Fibroblast of skin of right biceps (primary cell): ENCODE results near the gene TMEM190.

Experiments used
- DNase-seq: peaks from one replicate; pipeline ENCODE4 v3.0.0-alpha.2; 2013

TMEM190 gene

DNA sequence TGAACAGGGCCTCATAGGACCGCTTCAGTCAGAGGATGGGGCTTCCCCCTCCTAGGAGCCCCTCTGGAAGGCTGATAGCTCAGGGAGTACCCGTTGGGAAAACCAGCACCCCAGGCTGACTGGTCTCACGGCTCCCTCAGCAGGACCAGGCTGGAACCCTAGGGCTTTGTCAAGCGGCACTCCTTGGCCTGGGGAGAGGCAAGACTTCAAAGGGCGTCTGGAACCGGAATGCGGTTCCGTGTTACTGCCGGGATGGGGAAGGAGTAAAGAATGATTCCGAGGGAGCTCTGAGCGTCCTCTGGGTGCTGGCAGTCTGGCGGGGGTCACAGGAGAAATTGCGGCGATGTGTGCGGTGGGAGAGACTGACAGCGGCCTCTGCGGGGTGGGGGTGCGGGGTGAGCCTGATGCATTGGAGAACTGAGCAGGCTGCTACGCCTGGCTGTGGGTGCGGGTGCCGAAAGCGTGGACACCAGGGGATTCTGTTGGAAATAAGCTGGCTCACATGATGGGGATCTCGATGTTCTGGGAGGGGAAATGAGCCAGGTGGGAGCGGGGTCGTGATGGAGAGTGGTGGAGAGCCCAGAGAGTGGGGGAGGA lies 24.0 kb upstream of the TMEM190 start:
- no peak for DNase-seq

DNA sequence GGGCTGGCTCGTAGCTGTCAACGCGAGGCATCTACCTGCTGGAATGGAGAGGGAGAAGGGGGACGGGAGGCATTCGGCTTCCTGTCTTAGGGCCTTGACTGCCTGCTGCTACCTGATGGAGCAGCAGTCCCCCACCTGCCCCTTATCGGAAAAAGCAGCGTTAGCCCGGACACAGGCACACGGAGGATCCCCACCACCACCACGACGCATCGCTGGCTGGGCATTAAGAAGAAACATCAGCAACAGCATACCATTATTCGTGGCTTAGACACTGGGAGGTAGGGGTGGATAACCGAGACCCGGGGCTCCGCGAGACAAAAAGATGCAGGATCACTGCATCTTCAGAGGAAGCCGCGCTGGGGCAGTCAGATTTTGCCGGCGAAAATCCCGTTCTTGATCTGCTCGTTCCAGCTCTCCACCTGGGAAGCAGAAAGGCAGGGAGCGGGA lies 23.2 kb upstream of the TMEM190 start:
- no peak for DNase-seq

DNA sequence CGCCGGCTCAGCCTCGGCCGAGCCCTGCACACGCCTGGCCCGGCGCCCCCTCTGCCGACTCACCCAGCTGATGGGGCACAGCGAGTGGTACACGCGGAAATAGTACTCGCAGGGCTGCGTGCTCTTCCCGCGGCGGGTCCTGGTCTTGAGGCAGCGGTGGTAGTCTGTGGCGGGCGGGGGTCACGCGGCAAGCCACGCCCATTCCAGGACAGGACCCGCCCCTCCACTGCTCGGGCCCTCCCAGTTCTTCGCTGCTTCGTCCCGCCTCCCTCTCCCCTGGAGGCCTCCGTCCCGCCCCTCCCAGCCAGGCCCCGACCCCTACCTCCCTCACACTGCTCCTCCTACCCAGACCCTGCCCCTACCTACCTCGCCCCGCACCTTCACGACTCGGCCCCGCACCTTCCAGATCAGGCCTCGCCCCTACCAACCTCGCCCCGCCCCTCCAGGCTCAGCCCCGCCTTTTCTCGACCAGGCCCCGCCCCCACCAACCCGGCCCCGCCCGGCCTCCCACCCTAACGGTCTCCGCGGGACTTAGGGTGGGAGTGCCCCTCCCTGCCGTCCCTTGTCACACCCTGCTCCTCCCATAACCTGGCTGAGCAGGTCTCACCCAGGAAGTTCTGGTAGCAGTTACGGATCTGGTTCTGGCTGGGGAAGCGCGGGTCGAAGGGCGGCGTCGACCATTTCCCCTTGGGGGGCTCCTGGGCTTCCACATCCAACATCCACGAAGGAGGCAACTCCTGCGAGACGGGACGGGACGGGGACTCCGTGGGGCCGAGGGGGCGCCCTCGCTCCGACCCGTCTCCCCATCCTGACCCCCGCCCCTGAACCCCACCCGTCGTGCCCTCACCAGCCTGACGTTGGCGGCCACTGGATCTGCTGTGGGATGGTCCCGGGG lies 22.6 kb upstream of the TMEM190 start:
- peak; percentile 58 for DNase-seq

DNA sequence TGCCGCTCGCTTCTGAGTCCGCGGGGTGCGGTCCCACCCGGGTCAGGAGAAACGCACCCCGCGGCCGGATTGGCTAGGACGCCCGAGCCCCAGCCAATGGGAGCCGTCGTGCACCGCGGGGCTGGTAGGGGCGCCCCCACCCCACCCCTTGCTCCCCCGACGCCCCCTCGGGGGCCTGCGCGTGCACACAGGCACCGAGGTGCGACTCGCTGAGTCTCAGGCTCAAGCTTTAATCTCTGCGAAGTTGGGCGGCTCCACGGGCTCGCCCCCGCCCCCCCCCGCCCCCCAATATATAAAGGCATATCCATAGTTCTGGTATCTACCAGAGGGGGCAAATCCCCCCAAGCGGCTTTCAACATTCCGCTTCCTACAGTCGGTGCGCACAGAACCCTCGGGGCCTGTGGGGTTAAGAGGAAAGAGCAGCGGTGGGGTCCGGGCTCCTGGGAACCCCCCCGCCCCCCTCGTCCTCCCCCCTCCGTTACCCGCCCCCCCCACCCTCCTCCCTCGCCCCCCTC lies 21.9 kb upstream of the TMEM190 start, which contains the start of gene COX6B2:
COX6B2 (minus strand) TSS at position 22 of the 515 bp plus-strand sequence. CDS start 198 bp downstream, outside the sequence.
- no peak for DNase-seq

DNA sequence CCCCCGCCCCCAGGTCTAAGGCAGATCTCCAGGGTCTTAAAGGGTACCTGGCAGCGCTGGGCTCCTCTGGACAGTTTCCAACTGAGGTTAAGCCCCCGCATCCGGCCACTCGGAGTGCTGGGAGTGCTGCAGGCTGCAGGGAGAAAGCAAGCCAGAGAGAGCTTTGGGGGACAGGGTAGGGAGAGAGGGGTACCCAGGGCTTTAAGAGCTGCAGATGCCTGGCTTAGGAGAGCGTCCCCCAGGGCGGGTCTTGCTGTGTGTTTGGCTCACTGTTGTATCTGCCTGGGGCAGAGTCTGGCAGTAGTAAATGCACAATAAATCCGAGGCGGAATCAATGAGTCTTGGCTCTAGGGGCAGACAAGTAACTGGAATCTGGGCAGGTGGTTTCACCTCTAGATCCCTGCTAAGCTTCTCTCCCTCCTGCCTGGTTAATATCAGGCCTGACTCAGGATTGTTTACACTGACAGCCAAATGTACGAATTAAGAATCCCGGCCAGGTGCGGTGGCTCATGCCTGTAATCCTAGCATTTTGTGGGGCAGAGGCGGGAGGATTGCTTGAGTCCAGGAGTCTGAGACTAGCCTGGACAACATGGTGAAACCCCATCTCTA lies 21.3 kb upstream of the TMEM190 start:
- DNase-seq, result no peak

- no peak for DNase-seq
Measured at GRCh38 chr19:55358493-55358892, 18.1 kb upstream of the TMEM190 start.

GRCh38 chr19:55358943-55359908 lies 17.4 kb upstream of the TMEM190 start:
- no peak for DNase-seq

GRCh38 chr19:55360902-55361301 lies 15.7 kb upstream of the TMEM190 start:
- DNase-seq, result no peak

- DNase-seq, result no peak
Measured at GRCh38 chr19:55362174-55362989, 14.2 kb upstream of the TMEM190 start.

GRCh38 chr19:55362990-55363716 lies 13.5 kb upstream of the TMEM190 start, which contains the start of gene GARIN5B:
GARIN5B (minus strand) TSS chr19:55363260; CDS start chr19:55363066, 194 bp downstream.
- no peak for DNase-seq

GRCh38 chr19:55365245-55365644 lies 11.4 kb upstream of the TMEM190 start:
- no peak for DNase-seq

DNA sequence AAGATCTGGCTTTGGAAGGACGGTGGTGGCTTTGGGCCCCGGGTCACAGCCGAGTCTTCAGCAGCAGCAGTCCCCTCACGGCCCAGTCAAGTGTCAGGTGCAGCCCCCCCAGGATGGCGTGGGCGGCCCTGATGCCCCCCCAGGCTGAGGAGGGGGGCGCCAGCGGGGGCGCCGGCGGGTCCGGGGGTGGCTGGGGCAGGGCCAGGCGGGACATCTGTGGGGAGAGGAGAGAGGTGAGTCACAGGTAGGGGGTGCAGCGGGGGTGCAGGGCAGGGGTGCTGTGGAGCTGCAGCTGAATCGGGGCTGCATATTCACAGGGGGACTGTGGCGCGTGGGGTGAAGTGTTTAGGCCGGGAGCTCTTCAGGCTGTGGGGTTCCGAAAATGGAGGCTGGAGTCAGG lies 10.7 kb upstream of the TMEM190 start:
- DNase-seq, result no peak

DNA sequence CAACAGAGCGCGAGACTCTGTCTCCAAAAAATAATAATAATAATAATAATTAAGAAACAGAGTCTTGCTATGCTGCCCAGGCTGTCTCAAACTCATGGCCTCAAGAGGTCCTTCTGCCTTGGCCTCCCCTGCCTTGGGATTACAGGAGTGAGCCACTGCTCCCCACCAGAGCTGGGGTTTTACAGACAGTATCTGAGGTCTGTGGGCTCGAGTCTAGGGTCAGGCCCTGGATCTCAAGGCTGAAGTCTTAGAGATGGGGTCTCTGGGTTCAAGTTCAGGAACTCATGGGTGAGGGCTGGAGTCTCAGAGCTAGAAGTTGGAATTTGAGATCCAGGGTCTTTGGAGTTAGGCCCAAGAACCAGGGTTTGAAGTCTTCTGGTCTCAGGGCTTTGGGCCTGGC lies 9.8 kb upstream of the TMEM190 start:
- no peak for DNase-seq

GRCh38 chr19:55368106-55368505 lies 8.5 kb upstream of the TMEM190 start:
- no peak for DNase-seq

- DNase-seq, result peak; percentile 73
Measured at GRCh38 chr19:55368701-55369563, 7.7 kb upstream of the TMEM190 start.

GRCh38 chr19:55369653-55370304 lies 6.8 kb upstream of the TMEM190 start:
- DNase-seq, result peak; percentile 85

DNA sequence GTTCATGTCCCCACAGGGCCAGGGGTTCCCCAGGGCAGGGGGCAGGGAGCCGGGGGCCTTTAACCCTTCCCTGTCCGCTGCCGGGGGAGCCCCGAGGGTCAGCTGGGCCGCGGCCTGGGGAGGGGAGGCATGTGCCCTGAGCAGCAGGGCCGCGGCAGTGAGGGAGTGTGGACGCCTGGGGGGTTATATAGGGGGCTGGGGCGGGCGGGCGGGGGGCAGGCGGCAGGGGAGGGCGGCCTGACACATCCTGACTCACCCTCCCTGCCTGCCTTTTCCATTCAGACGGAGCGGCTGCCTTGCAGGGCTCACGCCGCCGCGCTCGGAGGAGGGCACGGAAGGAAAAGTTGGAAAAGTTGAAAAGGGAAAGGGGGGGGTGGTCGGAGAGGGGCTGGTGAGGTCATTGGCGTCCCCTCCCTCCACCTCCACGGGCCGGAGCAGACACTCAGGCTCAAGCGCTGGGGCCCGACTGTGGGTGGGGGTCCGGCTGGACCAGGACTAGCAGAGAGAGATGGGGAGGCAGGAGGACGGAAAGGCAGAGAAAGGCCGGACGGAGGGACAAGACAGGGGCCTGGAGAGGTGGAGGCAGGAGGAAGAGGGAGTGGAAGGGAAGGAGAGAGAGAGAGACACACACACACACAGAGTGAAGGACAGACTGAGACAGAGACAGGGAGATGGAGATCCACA lies 6.2 kb upstream of the TMEM190 start, which contains the start of gene IL11:
IL11 (minus strand) TSS at position 159 of the 684 bp plus-strand sequence; CDS start at position 6, 153 bp downstream.
- peak; percentile 85 for DNase-seq
